CD4-positive, alpha-beta T cell treated with Interleukin-6 at 100 ng/mL for 8 hours (primary cell): ENCODE measurements around the gene TSBP1.

Source experiments
- DNase-seq: peaks from one replicate; pipeline ENCODE4 v3.0.0-alpha.2; 2020; ENCODE audit warnings: mixed read lengths, low spot score

The TSBP1 gene, protein sequence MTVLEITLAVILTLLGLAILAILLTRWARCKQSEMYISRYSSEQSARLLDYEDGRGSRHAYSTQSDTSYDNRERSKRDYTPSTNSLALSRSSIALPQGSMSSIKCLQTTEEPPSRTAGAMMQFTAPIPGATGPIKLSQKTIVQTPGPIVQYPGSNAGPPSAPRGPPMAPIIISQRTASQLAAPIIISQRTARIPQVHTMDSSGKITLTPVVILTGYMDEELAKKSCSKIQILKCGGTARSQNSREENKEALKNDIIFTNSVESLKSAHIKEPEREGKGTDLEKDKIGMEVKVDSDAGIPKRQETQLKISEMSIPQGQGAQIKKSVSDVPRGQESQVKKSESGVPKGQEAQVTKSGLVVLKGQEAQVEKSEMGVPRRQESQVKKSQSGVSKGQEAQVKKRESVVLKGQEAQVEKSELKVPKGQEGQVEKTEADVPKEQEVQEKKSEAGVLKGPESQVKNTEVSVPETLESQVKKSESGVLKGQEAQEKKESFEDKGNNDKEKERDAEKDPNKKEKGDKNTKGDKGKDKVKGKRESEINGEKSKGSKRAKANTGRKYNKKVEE

DNA sequence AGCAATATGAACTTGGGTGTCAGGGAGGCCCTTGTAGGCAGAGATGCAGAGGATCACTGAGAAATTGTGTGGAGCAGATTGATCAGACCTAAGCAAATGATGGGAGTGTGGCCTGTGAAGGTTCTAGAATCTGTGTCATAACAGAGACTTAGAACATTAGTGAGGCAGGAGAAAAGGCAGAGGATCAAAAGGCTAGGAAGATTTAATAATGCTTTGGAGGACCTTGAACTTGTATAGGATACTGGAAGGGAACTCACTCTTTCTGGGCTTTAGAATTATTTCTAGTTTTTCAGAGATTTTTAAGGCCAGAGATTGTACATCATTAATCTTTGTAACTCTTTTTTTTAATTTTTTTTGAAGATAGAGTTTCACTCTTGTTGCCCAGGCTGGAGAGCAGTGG, at the start of gene TSBP1:
Gene TSBP1 (minus strand): TSS at position 101 of the 400 bp plus-strand sequence. CDS start 197 bp downstream, outside the sequence.
- DNase-seq = no peak

DNA sequence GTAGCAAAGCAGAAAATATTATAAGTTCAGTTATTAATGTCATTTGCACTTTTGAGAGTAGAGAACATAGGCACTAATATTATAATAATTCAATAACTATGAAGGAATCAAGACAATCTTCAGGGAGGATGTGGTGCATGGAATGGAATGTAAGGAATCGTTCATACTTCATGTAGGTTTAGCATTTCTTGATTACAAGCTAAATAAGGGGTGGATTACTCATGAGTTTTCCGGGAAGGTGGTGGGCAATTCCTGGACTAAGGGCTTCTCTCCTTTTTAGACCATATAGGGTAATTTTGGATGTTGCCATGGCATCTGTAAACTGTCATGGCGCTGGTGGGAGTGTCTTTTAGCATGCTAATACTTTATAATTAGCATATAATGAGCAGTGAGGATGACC, 44.3 kb upstream of the TSBP1 start:
- no peak for DNase-seq

DNA sequence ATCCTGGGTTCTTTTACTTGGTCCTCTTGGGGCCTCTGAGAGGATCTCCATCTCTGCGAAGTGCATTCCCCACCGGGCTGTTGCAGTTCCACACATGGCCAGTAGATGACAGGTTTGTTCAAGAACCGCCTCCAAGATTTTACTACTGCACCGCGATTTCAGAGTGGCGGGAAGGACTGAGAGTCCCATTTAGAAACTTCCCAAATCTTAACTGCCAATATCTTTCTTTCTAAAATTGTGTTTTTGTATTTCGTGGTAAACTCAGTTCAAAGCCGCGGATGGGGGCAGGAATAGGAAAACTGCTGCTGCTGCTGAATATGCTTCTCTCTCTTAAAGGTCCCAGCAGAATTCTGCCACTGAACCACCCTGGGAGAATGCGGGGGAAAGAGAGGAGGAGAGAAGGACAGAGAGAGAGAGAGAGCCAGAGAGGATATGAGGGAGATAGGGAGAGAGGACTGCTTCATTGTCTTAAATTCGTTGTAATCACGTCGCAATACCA, 43.9 kb upstream of the TSBP1 start:
- peak; percentile 68 for DNase-seq

DNA sequence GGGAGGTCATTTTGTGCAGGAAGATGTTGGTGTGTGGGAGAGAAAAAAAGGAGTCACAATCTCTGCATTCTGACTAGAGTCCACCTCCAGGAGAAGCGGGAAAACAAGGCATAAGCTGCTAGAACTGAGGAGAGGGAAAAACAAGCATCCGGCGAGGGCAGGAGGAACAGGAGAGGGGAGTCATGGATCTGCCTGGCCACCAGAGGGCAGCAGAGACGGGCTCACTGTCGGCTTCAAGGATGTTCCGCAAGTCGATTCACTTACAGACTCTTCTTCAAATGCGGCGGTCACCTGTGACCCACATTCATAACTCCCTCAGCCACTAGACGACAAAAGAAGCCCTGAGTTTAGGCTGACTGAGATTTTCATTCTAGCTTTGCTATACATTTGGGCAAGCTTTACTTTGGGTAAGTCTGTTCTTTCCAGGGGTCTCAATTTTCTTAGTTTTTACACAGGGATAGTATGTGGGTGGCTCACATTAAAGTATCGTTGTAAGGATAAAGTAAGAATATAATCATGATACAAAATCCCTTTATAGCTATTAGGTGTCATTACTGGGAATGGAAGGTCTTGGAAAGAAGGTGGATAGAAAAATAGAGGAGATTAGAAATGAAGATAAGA, 41.8 kb upstream of the TSBP1 start:
- peak; percentile 82 for DNase-seq

DNA sequence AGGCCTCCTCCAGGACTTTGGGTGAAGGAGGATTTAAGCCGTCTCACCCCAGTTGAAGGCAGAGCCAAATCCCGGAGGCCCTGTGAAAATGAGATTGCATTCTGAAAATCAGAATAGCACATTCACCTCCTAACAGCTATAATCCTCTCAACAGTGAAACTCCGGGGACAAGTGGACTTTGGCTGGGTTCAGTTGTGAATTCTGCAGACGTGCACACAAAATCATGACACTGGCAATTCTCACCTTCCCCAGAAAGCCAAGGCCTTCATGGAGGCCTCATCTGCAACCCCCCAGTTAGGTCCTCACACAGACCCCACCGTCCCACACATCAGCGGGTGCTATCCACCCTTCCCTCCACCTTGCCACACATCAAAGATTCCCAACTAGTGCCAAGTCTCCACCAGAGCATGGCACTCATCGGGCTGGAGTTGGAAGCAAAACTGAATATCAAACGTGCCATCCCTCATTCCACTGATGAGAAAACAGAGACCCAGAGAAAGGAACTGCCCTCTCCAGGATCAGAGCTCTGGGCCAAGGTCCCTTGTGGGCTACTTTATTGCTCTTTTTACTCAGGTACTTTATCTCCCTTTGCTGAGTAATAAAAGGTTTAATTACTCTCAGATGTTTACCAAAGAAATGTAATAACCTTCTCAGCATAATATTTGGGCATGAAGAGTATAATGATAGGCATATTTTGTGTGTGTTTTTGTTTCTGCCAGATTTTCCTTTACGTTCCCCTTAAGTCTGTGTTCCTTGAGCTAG, 40.0 kb upstream of the TSBP1 start:
- no peak for DNase-seq

DNA sequence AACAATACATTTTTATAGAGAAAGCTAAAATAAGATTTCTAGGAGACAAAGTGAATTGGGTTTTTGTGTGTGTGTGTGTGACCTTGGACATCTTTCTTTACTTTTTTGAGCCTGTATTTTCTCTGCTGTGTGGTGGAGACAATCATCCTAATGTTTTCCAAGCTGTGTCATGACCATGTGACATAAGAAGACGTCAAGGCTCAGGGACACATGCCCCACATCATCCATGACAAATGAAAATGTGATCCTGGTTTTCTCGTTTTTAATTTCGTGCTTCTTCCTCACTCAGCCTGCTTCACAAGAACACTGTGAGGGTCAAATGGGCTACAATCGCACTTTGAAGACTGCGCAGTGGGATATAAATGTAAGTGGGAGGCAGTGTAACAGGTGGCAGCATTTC, 39.2 kb upstream of the TSBP1 start:
- no peak for DNase-seq

DNA sequence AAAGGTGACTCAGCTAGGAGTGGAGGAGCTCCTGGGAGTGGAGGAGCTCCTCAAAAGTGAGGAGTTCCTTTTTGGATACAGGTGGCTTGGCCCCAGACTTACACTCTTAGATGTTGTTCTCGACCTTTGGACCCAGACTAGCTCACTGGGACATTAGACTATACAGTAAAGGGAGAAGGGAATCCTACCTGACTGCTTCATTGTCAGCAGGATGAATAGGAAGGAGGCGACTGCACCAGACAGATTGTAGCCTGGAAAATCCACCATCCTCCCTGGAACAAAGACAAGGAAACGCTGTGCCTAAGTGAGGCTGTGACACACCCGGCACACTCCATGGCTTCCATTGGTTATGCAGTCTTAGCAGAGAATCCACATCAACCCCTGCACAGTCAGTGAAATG, 35.2 kb upstream of the TSBP1 start, which contains the start of gene BTNL2:
Gene BTNL2 (minus strand): TSS at position 325 of the 400 bp plus-strand sequence. CDS start 58 bp downstream, at position 267.
- no peak for DNase-seq

DNA sequence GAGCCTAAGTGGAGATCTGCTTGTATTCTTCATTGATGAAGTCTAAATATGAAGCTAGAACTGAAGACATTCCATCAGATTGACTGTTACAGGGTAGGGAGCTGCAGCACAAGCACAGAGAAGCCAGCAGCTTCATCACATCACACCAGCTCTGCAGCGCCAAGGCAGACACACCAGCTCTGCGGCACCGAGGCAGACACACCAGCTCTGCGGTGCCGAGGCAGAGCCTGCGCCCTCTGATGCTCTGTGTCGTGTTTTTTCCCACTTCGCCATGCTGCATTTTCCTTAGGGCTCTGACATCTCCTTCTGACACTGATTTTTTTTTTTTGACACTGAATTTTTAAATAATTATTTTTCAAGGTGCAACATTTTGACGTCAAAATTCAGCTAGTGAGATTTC, 34.5 kb upstream of the TSBP1 start:
- no peak for DNase-seq

DNA sequence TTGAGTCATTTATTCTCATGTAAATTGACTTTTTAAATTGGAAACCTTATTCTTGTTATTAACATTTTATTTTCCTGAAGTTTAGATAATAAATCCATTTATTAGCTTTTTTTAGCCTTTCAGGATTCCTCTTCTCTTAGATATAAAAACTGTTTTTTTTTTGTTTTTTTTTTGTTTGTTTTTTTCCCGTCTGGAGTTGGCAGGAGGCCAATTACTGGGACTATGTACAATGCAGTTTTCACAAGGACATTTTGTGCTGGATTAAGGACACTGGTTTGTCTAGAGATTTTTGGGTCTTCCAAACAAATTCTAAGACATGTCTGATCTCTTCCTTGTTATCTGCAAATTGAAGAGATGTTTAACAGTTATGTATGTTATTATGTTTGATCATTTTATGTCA, 34.0 kb upstream of the TSBP1 start:
- DNase-seq = no peak

DNA sequence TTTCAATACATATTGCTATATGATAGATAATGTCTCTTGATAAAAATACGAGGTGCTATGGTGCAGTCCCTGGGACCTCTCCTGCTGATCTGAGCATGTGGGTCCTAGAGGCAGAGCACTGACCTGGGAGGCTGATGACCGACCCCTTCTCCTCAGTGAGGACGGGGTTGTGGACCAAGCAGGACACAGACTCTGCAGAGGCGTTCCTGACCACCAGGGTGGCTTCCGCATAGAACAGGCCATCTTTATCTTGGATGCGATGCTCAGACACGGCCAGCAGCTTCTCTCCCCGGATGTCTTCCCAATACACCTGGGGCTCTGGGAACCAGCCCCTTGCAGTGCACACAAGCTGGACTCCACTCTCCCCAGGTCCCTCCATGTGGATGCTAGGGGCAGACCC, 31.1 kb upstream of the TSBP1 start:
- DNase-seq = no peak

DNA sequence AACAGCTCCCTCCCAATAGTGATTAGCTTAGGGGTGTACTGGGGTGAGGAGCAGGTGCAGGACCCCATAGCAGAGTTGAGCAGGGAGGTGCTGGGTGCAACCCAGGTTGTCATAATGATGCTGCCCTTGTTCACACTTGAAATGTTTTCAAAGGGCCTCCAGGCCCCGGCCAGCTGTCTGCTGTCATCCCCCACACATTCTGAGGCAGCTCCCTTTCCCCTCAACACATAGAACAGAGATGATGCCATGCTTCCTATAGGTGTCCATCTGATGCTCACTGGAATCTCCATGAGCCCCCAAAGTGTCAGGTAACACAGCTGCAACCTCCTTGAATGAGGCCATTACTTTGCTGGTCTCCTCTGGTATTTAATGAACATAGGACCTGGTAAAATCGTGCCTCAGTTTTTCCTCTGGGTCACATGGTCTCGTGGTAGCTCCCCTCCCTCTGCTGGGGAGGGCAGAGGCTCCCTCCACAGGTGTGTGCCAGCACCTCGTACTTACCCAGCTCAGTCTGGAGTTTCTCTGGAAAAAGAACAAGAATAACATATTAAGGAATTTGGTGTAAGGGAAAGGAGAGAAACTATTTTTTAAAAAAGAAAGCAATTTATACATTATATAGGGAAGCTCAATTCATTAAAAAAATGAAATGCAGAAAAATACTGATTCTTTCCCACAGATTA, 29.7 kb upstream of the TSBP1 start:
- no peak for DNase-seq

DNA sequence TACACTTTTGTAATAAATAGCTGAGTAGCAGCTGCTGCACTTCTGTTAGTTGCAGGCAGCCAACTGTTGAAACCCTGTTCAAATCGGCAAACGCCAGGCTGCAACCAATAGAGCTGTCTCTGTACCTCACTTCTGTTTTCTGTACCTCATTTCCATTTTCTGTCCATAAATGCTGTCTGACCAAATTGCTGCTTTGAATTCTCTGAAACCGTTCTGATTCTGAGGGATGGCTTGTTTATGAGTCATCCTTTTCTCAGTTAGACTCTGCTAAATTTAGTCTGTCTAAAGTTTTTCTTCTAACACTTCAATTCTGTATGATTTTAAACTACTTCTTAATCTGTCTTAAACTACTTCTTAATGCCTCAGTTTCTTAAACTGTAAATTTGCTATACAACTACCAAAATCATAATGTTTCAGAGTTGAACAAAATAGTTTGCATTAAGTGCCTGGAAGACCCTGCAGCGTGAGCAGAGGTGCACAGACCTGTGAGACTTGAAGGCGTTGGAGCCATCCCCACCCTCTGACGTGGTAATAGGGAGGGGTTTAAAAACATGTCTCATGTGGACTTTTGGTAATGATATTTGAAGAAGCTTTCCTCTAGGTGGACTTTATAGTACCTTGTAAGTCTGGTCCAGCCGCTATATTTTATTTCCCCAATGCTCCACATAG, 25.7 kb upstream of the TSBP1 start:
- no peak for DNase-seq

DNA sequence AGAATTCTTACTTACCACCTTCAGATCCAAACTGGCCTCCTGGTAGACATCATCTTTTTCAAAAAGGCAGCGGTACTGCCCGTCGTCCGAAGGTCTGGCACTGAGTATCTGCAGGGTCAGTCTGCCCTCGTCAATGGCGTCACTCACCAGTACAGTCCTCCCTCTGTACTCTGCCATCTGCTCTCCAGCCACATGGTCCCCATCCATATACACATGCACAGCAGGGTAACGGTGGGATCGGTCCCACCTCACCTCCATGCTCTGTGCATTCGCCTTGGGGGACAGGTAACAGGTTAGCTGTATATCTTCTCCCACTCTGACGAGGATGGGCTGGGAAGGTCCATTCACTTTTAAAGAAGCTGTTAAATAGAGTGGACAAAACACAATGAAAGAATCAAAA, 24.3 kb upstream of the TSBP1 start:
- DNase-seq = no peak

DNA sequence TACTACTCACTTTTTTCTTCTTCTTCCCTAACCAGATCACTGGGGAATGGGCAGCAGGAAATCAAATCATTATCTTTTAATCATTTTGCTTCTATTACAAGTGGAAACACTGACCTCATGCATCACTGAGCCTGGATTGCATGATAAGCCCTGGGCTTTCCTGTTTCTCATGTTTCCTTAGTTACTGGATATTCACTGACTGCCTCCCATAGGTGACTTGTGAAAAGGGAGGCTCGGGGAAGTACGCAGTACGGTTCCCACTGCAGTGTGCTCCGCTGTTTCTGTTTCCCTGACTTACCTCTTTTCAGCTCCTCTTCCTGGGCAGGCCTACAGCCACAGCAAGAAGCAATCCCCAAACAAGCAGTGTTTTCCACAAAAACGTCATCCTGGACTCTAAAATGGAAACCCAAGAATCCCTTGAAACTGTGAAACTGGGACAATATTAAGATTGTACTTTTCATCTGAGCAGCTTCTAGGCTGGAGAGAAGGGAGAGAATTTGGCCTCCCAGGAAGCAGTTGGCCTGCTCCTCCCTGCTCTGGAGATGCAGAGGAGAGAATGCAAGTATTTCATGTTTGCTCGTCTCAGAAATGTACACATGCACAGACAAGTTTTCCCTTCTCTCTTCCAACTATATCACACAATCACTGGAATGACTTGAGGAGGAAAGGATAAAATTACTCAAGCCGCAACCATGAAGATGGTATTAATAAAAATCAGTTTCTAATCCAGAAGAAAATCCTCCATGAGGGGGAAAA, 22.1 kb upstream of the TSBP1 start:
- no peak for DNase-seq

DNA sequence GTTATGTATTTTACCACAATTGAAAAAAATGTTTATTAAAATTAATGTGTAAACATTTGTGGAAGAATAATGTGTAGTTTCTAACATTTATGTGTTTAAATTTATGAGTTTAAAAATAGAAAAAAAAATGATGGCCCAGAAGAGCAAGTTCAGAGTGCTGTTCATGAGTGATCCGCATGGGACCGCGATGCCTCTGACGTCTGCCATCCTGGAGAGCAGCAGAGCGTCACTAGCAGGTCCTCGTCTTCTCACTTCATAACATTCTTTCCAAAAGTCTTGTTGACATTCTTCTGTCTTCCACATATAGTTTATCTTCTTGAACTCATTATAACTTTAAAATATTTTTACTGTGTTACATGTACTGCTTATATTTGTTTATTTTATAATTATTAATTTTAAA, 19.8 kb upstream of the TSBP1 start:
- no peak for DNase-seq

DNA sequence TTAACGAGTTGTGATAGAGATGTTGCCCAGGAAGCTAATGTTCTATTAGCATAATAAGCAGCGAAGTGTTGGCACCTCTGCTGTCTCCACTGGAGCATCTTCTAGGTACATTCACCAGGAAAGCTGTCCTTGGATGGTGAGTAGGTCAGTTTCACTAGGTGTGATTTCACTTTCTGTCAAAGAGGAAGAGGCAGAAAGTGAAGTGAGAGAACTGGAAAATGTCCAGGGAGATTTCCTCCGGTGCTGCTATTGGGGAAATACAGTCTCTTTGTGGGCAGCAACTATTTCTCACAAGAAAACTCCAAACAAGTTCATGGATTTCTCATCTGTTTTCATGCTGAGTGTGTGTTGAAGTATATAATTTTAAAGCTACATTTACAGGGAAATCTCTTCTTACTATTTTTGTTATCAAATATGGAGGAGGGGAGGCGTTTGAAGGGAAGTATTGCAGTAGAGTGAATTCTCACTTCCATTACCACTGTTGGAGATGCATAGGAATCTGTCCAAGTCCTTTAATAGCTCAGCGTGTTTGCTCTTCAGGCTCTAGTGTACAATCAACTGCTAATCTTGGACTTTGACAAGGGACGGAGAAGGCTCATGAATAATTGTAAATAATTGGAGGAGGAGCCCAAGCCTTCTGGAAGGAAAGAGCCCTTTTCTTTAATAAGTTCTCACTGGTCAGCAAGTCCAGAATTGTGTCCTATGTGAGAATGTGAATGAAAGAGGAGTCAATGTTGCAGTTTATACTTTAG, 16.1 kb upstream of the TSBP1 start:
- DNase-seq = no peak

DNA sequence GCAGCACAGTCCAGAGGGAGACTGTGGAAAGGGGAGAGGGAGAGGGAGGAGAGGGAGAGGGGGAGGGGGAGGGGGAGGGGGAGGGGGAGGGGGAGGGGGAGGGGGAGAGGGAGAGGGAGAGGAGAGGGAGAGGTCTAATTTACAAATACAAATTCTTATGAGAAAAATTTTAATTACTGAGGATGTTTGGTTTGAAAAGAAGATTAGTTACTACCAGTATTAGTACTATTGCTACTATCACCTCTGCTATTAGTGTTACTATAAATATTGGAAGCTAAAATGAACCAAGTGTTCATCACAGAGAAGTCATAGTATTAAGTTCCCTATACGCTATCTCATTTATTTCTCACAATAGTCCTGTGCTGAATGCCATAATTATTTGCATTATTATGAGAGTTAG, 14.3 kb upstream of the TSBP1 start:
- DNase-seq = no peak

DNA sequence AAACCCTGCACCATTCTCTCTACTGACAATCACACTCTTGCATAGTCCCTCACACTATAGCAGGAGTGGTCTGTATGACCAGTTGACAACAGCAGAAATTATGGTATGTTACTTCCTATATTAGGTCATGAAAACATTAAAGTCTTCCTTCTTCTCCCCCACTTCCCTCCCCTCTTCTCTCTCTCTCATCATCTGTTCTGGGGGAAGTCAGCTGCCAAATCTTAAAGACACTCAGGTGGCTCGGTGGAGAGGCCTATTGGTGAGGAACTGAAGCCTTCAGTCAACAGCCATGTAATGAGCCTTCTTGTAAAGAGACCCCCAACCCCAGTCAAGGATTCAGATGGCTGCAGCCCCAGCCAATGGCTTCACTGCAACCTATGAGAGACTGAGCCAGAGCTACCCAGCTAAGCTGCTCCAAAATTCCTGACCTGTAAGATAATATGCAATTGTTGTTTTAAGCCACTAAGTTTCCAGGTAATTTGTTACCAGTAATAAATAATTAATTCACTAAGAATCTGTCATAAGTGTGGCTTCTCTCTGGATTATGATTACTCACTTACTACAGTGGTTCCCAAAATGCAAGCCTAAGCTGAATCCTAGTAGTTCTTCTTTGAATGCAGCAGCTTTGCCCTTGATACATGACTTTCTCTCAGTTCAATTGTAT, 11.2 kb upstream of the TSBP1 start:
- DNase-seq = no peak

DNA sequence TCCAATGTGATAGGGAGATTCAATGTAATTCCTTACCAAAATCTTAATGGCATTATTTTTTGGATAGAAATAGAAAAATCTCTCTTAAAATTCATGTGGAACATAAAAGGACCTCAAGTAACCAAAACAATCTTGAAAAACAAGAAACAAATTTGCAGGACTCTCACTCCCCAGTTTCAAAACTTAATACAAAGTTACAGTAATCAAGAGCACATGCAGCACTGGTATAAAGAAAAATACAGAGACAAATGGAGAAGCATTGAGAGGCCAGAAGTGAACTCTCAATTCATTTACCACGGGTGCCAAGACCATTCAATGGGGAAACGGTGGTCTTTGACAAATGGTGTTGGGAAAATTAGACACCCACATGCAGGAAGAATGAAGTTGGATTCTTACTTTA, 7.8 kb upstream of the TSBP1 start:
- no peak for DNase-seq
